ENCODE results near the gene TTC9B.
"Not testable (repeated sequence)": the region's sequence is repeated elsewhere in the genome, so short reads cannot be mapped to it uniquely, and the experiment has no call there.

The TTC9B gene

GRCh38 chr19:40214936-40215335 is 3.2 kb downstream of the TTC9B start:
- DNase-seq, result no peak

GRCh38 chr19:40213882-40214570 is 4.2 kb downstream of the TTC9B start:
- DNase-seq, result no peak

GRCh38 chr19:40213251-40213829 is 4.8 kb downstream of the TTC9B start:
- DNase-seq, result no peak

GRCh38 chr19:40210889-40211288 is 7.3 kb downstream of the TTC9B start:
- no peak for DNase-seq

- DNase-seq, result no peak
Observed at GRCh38 chr19:40208602-40209001, 9.6 kb downstream of the TTC9B start.

- DNase-seq, result no peak
Observed at GRCh38 chr19:40205760-40206159, 12.4 kb downstream of the TTC9B start.

- DNase-seq, result no peak
Observed at GRCh38 chr19:40204381-40204780, 13.8 kb downstream of the TTC9B start.

- no peak for DNase-seq
Observed at GRCh38 chr19:40200341-40201099, 17.7 kb downstream of the TTC9B start.

- DNase-seq, result no peak
Observed at GRCh38 chr19:40198272-40198990, 19.8 kb downstream of the TTC9B start.

- DNase-seq, result no peak
Observed at GRCh38 chr19:40193587-40193849, 24.7 kb downstream of the TTC9B start.

- DNase-seq, result no peak
Observed at GRCh38 chr19:40192758-40193586, 25.2 kb downstream of the TTC9B start.

GRCh38 chr19:40191836-40192646 is 26.1 kb downstream of the TTC9B start:
- DNase-seq, result peak; percentile 62

- DNase-seq, result peak; percentile 81
Observed at GRCh38 chr19:40190891-40191835, 27.0 kb downstream of the TTC9B start, which contains the start of gene MAP3K10. Gene MAP3K10 (plus strand): TSS chr19:40191426. CDS start chr19:40192032, 606 bp downstream.

- no peak for DNase-seq
Observed at GRCh38 chr19:40184273-40184672, 33.9 kb downstream of the TTC9B start.

- DNase-seq, result no peak
Observed at GRCh38 chr19:40178756-40179155, 39.4 kb downstream of the TTC9B start.

- DNase-seq, result no peak
Observed at GRCh38 chr19:40177286-40178070, 40.7 kb downstream of the TTC9B start.

GRCh38 chr19:40175820-40176219 is 42.4 kb downstream of the TTC9B start:
- DNase-seq, result no peak

GRCh38 chr19:40174092-40174491 is 44.1 kb downstream of the TTC9B start:
- DNase-seq, result no peak

- not testable (repeated sequence) for DNase-seq
Observed at GRCh38 chr19:40171293-40171692, 46.9 kb downstream of the TTC9B start.
